Activated T-cell treated with anti-CD3 and anti-CD28 coated beads for 1 hour (primary cell): ENCODE data around the gene STK32B.

Experiments used
- DNase-seq: peaks from one replicate; pipeline ENCODE4 v3.0.0-alpha.2; 2020; ENCODE audit warnings: low read depth

The STK32B gene

DNA sequence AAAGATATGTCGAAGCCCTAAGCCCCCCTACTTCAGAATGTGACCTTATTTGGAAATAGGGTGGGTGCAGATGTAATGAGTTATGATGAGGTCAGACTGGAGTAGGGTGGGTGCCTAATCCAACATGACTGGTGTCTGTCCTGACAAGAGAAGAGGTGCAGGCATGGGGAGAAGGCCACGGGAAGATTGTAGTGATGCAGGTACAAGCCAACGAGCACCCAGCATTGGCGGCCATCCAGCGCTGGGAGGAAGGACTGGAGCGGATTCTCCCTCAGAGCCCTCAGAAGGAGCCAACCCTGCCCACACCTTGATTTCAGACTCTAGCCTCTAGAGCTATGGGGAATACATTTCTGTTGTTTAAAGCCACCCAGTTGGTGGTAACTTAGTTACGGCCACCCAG, 419.9 kb downstream of the STK32B start:
- no peak for DNase-seq

DNA sequence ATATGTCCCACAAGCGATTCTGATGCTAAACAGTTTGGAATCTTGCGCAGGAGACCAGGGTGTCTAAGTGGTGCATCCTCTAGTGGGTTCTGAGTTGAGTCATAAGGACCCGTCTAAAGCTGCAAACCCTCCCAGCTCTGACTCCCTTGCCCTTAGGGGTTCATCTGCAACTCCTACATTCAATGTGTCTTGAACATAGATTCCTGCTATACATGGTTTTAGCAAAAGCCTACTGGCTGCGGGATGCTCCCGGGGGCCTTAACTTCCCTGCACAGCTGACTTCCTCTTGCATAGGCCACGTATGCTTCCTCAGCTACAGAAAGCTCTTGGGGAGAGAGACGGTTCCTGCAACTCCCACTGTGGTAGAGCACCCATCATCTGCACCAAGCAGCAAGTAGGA, 420.4 kb downstream of the STK32B start:
- DNase-seq = no peak

GRCh38 chr4:5472160-5472591, 420.9 kb downstream of the STK32B start:
- DNase-seq = no peak

DNA sequence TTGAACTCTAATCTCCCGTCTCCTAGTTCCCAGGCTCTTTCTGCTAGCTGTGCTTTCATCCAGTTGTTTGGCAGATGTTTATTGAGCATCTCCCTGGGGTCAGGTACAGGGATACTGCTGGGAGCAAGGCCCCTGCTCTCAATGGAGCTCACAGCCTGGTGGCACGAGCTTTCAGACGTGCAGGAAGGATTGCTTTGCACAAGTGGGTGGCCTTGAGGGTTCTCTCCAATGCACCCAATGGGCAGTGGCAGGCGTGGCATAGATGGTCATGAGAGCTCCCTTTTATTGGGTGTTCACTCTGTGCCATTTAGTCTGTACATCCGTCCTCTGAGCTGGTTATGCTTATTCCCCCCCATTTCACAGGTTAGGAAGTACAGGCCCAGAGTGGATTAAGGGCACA, 421.8 kb downstream of the STK32B start:
- no peak for DNase-seq

DNA sequence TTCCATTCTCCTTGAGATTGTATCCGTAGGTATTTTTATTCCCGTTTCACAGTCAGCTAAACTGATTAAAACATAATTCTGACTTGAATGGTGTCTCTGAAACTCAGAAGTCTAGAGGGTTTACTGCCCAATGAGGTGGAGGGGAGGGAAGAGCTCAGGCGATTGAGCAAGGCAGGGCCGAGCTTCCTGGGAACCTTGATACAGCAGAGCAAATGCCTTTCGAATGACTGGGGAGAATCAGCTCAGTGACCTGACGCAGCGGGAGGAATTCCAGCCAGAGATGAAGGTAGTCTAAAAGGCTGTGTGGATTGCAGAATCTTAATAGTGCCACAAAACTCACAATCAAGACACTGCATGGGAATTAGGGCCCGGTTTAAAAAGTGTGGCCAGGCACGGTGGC, 423.5 kb downstream of the STK32B start:
- DNase-seq = no peak

- DNase-seq = no peak
These were observed 426.3 kb downstream of the STK32B start for GRCh38 chr4:5477613-5478012.

- no peak for DNase-seq
These were observed 426.9 kb downstream of the STK32B start for GRCh38 chr4:5478169-5478568.

DNA sequence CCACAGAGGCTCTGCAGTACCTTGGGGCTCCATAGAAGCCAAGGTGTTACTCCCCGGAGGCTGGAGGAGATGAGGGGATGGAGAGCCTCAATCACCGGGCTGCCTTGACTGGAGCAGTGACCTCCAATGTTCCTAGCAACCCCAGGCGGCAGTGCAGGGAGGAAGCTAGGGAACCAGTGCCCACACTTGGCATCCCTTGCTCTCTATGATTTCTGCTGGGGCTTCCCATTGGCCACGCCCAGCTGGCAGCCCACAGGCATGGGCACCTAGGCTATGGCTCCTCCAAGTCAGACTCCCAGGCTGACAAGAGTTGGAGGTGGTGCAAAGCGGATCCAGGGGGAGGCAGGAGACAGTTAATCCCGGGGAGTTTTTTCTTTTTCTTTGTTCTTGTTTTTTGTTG, 427.4 kb downstream of the STK32B start:
- DNase-seq = no peak

DNA sequence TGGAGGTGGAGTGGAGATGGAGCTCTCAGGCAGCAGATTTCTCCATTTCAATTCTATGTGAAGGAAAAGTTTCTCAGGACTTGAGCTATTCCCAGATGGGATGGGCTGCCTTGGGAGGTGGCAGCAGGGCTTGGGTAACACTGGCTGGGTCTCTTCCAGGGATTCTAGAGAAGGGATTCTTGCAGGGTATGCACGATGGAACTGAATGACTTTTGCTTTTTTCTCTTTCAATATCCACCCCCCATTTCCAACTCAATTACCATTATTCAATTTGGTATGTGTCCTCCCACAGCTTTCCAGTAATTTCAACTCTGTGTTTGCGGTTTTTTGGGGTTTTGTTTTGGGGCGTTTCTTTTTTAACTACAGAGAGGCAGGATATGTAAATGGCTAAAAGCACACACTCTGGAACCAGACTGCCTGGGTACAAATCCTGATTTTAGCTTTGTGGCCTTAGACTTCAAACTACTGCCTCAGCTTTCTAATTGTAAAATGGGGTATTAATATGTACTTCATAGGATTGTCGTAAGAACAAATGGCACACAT, 428.3 kb downstream of the STK32B start:
- DNase-seq = no peak

DNA sequence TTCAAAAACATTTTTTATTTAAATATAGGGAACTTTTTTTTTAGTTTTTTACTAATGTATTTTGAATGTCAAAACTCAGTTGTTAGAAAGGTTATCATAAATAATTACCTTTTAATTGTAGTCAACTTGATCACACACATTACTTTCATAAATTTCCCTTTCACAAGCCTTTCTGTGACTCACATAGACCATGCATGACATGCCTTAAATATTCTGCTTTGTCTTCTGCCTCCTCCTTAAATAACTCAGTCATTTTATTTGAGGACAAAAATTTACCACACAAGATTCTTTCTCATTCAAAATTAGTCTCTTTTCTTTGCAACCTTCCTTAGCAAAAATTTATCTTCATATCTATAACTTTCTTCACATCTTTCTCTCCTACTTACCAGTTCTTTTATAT, 437.1 kb downstream of the STK32B start:
- no peak for DNase-seq

DNA sequence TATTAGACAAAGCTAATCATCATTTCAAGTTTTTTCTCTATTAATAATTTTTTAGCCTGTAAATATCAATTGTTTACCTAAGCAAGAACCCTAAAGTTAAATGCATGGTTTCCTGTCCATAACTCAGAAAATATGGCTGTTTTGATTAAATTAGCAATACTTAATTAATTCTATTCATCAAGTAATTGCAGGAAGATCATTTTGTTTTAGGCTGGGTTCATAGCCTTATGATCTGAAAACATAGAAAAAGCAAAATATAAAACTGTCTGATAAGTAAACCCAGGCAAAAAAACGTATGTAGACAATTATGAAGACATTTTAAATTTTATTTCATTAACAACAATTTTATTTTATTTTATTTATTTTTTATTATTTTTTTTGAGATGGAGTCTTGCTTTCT, 438.0 kb downstream of the STK32B start:
- no peak for DNase-seq

DNA sequence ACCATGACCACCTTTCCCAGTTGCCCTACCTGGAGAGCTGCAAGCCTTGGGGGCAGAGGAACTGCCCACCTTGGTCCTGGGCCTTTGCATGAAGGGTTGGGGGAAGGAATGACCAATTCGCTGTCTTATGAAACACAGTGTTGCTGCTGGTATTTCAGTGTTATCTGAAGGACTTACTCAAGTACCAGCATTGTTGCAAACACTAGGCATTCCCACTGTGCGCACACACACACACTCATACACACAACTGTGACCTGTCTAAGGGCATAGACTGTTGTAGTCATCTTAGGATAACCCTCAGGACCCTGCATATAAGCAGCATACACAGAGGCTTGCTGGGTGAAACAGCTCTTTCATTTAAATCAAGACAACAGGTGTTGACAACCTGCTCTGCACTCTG, 446.2 kb downstream of the STK32B start:
- no peak for DNase-seq

GRCh38 chr4:5500165-5500564, 448.9 kb downstream of the STK32B start:
- no peak for DNase-seq

- DNase-seq = no peak
These were observed 452.2 kb downstream of the STK32B start for GRCh38 chr4:5503336-5503936.

- no peak for DNase-seq
These were observed 453.2 kb downstream of the STK32B start for GRCh38 chr4:5504486-5504885.

DNA sequence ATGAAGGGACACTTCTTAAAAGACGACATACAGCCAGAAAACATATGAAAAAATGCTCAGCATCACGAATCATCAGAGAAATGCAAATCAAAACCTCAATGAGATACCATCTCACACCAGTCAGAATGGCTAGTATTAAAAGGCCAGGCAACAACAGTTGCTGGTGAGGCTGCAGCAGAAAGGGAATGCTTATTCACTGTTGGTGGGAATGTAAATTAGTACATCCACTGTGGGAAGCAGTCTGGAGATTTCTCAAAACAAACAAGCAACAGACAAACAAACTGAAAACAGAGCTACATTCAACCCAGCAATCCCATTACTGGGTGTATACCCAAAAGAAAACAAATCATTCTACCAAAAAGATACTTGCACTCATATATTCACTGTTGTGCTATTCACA, 459.2 kb downstream of the STK32B start:
- DNase-seq = no peak

GRCh38 chr4:5511791-5512190, 460.5 kb downstream of the STK32B start:
- DNase-seq = no peak

DNA sequence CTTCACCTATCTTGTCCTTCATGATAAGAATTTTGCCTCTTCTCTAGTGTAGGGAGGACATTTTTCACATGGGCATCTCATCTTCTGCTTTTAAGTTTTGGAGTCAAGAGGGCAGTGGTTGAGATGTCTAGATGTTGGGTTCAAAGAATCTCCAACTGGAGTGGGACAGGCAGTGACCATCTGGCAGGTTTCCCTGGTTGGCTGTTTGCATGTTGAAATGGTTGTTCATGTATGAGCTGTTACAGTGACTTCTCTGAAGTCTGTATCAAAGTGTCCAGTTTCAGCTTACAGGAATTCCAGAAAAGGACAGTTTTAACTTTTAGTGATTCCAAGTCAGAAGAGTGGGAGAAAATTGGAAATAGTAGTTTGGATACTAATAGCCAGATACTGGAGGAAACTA, 464.4 kb downstream of the STK32B start:
- DNase-seq = no peak

DNA sequence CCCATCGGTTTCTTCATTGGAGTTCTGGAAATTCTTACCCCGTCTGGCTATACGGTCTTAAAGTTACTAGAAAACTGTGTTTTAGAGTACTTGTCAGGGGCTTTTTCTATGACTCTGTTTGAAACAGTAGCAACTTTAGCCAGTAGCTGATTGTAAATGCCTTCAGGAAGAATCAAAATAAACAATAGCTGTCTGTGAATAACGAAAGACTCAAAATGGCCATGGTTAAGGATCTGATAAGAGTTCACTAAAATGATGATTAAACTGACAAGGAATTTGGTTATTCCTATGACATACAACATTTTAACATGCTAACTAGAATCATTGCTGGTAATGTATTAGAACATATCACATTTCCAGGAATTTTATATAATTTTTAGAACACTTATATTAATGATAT, 466.1 kb downstream of the STK32B start:
- no peak for DNase-seq

DNA sequence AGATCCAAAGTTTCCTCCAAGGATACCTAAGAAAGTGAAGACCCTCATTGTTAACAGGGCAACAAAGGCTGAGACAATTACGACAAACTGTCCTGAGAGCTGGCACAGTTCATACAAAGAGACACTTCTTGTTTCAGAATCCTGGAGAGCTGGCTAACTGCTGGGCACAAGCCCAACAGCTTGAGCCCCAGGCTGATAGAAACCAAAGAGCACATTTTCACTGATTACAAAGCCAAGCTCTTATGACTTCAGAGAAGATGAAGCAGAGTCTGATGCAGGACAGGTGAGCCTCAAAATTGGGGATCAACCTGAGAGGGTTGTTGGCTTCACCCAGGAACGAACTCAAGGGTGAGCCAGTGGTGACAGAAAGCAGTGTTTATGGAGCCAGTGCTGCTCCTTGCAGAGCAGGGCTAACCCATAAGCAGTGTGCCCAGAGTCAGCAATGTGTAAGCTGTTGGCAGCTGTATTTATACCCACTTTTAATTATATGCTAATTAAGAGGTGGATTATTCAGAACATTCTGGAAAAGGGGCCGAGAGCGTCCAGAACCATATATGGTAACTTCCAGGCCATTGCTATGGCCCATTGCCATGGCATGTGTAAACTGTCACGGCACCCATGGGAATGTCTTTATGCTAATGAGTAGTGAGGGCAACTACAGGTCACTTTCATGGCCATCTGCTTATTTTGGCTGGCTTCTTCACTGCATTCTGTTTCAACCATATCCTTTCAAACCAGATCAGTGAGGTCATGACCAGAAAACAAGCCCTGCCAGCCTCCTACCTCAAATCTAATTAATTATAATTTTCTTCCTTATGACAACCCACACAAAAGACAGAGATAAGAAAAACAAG, 473.4 kb downstream of the STK32B start:
- no peak for DNase-seq

DNA sequence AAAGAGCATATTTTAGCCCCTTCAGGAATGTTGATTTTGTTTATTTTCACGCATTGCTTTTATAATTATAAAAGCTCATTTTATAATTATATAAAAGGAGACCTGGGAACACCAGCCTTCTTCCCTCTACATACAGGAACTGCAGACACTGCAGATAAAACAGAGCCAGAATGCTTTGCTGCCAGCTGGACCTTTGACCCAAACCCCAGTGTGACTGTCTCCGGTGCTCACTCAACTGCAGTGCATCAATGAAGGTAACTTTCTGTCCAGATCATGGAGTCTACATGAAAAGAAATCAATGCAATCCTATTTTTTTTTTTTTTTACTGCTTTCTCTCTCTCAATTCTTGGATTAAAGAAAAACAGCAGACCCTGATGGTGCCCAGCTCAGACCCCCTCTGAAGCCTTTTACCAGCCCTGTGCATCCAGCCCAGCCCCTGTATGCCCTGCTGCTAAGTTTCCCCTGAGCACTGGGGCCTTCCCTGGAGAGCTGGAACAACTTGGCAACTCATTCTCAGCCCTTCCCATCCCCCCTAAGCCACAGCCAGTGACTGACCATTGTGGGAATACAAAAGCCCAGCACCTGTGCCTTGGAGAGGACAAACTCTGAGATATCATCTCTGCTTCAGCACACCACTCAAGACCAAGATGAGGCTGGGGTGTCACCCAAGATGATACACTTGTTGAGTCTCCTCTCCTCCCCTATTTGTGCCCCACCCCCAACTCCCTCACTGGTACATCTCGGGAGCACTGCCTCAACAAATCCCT, 475.0 kb downstream of the STK32B start:
- no peak for DNase-seq

GRCh38 chr4:5527211-5527610, 475.9 kb downstream of the STK32B start:
- no peak for DNase-seq

DNA sequence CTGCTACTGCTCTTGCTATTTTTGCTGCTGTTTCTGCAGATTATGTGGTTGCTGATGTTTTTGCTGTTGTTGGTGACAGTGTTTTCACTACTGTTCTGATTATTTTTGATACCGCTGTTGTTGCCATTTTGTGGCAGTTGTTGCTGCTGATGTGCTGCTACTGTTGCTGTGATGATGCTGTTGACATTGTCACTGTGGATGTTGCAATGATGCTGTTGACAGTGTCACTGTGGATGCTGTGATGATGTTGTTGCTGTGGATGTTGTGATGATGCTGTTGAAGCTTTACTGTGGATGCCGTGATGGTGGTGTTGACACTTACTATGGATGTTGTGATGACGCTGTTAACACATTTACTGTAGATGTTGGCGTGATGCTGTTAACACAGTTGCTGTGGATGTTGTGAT, 476.8 kb downstream of the STK32B start:
- no peak for DNase-seq
